Sigmoid colon (tissue), 7 donors: ENCODE results near the gene XRCC6. TPM values are rescaled to one million over a fixed set of nuclear protein-coding genes. Genes with fewer than 3 reads are reported as not detected.
"Not testable (repeated sequence)": the region's sequence is repeated elsewhere in the genome, so short reads cannot be mapped to it uniquely, and the experiment has no call there.

ENCODE experiments used
- DNase-seq: peaks from one replicate; pipeline ENCODE4 v3.0.0-alpha.2; 2019
- H3K27ac ChIP-seq, 4 donors: fragments of 200-600 bp; sonication (generic); one replicate each; pipeline ENCODE4 v1.5.1; 2016 to 2019; ENCODE audit warnings: mild to moderate bottlenecking in 1 of 4
- H3K27me3 ChIP-seq, 3 donors: fragments of 200-600 bp; sonication (generic); one replicate each; pipeline ENCODE4 v1.5.1; 2019; ENCODE audit warnings: mild to moderate bottlenecking in 1 of 3
- H3K36me3 ChIP-seq, 4 donors: fragments of 200-600 bp; sonication (generic); one replicate each; pipeline ENCODE4 v1.5.1; 2016 to 2019
- H3K4me1 ChIP-seq, 4 donors: fragments of 200-600 bp; sonication (generic); one replicate each; pipeline ENCODE4 v1.5.1; 2017 to 2019
- H3K4me3 ChIP-seq, 4 donors: fragments of 200-600 bp; sonication (generic); one replicate each; pipeline ENCODE4 v1.5.1; 2017 to 2019; ENCODE audit warnings: mild to moderate bottlenecking in 2 of 4, moderate library complexity in 1 of 4
- H3K9me3 ChIP-seq, 4 donors: fragments of 200-600 bp in 3 of 4; sonication (generic) in 3 of 4; one replicate each; pipeline versions ENCODE4 v1.5.1 to v1.6.1; 2013 to 2019
- EP300 ChIP-seq, 4 donors: sonication (generic); formaldehyde crosslinking; IDR thresholded peaks; one replicate each; pipeline ENCODE4 v1.6.1; 2017; ENCODE audit warnings: antibody characterized with exemption in 4 of 4
- POLR2A ChIP-seq, 2 donors: fragments of 450-650 bp; IDR thresholded peaks; one replicate each; pipeline ENCODE4 v1.6.1; 2016; ENCODE audit warnings: antibody characterized with exemption in 2 of 2, mild to moderate bottlenecking in 2 of 2, moderate library complexity in 2 of 2
- POLR2AphosphoS5 ChIP-seq, 4 donors: sonication (generic); formaldehyde crosslinking; IDR thresholded peaks; one replicate each; pipeline ENCODE4 v1.6.1; 2017; ENCODE audit warnings: antibody characterized with exemption in 4 of 4
- WGBS, 2 donors: extraction: QIAGEN DNeasy Blood & Tissue Kit; methylation state at CpG; one replicate each; pipeline ENCODE4 v1.1.7; 2013; 5-methylcytosine and 5-hydroxymethylcytosine counted together
- intact Hi-C: fragments of 100-400 bp; cut with DNase I; formaldehyde crosslinking; loops from one replicate; pipeline ENCODE4 v1.15.1; 2023
- polyA plus RNA-seq, 3 donors: library from polyadenylated mRNA; stranded (reverse); fragments of 200-250 nt; gene quantifications; one replicate each; pipeline ENCODE4 v1.2.3, GENCODE V29; 2013
- total RNA-seq, 4 donors: library from RNA; depleted of rRNA; stranded (reverse); fragments of >200 nt; gene quantifications; one replicate each; pipeline ENCODE4 v1.1.0, GENCODE V29; 2016
- TF ChIP-seq, protein P1 (sequence below), 4 experiments: fragments of 450-650 bp in 3 of 4; fragments of 200-600 bp in 1 of 4; IDR thresholded peaks; one replicate each; pipeline ENCODE4 v1.5.1; 2016 to 2019; ENCODE audit warnings: antibody characterized with exemption in 4 of 4, mild to moderate bottlenecking in 3 of 4, moderate library complexity in 2 of 4
- donor health status: healthy with polysubstance abuse.
- donor health status: Bipolar disorder and iron deficiency.
- donor health status: healthy.

Gene XRCC6
- 100 to 1,000 TPM; 143 to 220 (median 202) TPM for total RNA-seq
- polyA plus RNA-seq: 100 to 1,000 TPM; 141 to 203 (median 149) TPM

DNA sequence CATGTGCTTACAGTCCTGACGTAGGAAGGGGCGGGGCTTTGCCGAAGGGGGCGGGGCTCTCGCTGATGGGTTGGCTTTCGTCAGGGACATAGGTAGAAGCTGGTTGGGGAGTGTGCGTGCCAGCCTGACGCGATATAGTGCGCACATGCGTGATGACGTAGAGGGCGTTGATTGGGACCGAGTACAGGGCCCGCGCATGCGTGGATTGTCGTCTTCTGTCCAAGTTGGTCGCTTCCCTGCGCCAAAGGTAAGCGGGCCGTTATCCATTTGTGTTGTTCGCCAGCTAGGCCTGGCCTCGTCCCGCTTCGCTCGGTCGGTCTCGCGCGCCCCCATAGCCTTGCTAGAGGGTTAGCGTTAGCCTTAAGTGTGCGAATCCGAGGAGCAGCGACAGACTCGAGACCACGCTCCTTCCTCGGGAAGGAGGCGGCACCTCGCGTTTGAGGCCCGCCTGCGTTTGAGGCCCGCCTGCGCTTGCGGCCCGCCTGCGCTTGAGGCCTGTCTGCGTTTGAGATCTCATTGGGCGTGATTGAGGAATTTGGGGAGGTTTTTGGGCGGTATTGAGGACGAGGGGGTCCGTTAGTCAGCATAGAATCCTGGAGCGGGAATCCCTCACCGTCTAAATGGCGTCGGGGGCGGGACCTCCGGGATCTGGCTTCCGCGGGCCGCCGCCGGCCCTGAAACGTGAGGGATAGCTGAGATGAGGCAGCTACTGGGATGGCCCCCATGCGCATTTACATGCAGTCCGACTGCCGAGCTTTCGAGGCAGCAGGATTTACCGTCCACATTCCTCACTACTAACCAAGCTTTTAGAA lies at the start of gene XRCC6:
TSS of gene XRCC6 (plus strand) at position 197 of the 812 bp plus-strand sequence. CDS start 710 bp downstream, outside the sequence.
- H3K9me3 ChIP-seq: no peaks in the 10 kb centered on the region
- peak within 1 kb of the TSS; percentile 74 to 95 (median 86) for H3K4me3 ChIP-seq
- DNase-seq: peak; percentile 100
- H3K27ac ChIP-seq: peak within 1 kb of the TSS; percentile 95 to 99 (median 98)
- peaks cover 9 to 43% (median 27%) of the 10 kb centered on the region in 4 donors for H3K36me3 ChIP-seq
- peaks cover 0 to 37% (median 31%) of the 10 kb centered on the region in 4 donors for H3K4me1 ChIP-seq
- intact Hi-C loops: loop anchor here (1.0 to 10.0 kb wide), 3 partner anchors 77 to 767 kb away; partner anchors contain the start of genes POLR3H, ST13, XPNPEP3 and ZC3H7B
- WGBS, 2 donors: 0 to 1% methylated on average over 70 of the region's 70 CpGs
- no peaks in the 10 kb centered on the region for H3K27me3 ChIP-seq
- peak; percentile 89 to 96 for TF ChIP-seq POLR2A (IDR thresholded peaks at IDR 0.05)
- TF ChIP-seq EP300 (IDR thresholded peaks at IDR 0.05): peak in 2 of 4 donors; percentile 59 to 84
- TF ChIP-seq, protein P1, sequence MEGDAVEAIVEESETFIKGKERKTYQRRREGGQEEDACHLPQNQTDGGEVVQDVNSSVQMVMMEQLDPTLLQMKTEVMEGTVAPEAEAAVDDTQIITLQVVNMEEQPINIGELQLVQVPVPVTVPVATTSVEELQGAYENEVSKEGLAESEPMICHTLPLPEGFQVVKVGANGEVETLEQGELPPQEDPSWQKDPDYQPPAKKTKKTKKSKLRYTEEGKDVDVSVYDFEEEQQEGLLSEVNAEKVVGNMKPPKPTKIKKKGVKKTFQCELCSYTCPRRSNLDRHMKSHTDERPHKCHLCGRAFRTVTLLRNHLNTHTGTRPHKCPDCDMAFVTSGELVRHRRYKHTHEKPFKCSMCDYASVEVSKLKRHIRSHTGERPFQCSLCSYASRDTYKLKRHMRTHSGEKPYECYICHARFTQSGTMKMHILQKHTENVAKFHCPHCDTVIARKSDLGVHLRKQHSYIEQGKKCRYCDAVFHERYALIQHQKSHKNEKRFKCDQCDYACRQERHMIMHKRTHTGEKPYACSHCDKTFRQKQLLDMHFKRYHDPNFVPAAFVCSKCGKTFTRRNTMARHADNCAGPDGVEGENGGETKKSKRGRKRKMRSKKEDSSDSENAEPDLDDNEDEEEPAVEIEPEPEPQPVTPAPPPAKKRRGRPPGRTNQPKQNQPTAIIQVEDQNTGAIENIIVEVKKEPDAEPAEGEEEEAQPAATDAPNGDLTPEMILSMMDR (IDR thresholded peaks at IDR 0.05): no peak
- peak; percentile 98 to 100 (median 100) for TF ChIP-seq POLR2AphosphoS5 (IDR thresholded peaks at IDR 0.05)

- Histone ChIP-seq H3K9me3 (no peaks in the 10 kb centered on the region), H3K27me3 (no peaks in the 10 kb centered on the region), H3K27ac (no peak overlapping the region), H3K4me1 (peaks cover 0 to 19% (median 14%) of the 10 kb centered on the region in 4 donors), H3K36me3 (peaks cover 0 to 4% (median 0%) of the 10 kb centered on the region in 4 donors), H3K4me3 (no peak overlapping the region)
- TF ChIP-seq POLR2AphosphoS5 (IDR thresholded peaks at IDR 0.05) (no peak), EP300 (IDR thresholded peaks at IDR 0.05) (no peak), POLR2A (IDR thresholded peaks at IDR 0.05) (no peak)
- TF ChIP-seq, protein P1 (IDR thresholded peaks at IDR 0.05): no peak
- intact Hi-C loops: no loop called here
- DNase-seq: no peak
- 93 to 94% methylated on average over 14 of the region's 14 CpGs for WGBS, 2 donors
These were observed 49.3 kb upstream of the XRCC6 start for GRCh38 chr22:41571786-41572185.

- H3K27ac ChIP-seq, H3K9me3 ChIP-seq, H3K36me3 ChIP-seq, DNase-seq, H3K4me3 ChIP-seq, intact Hi-C loops, H3K27me3 ChIP-seq: not testable (repeated sequence)
- H3K4me1 ChIP-seq: peaks cover 0 to 14% (median 13%) of the 10 kb centered on the region in 4 donors
- WGBS, 2 donors: 94 to 95% methylated on average over 3 of the region's 3 CpGs
These were observed 48.8 kb upstream of the XRCC6 start for GRCh38 chr22:41572305-41572704.

DNA sequence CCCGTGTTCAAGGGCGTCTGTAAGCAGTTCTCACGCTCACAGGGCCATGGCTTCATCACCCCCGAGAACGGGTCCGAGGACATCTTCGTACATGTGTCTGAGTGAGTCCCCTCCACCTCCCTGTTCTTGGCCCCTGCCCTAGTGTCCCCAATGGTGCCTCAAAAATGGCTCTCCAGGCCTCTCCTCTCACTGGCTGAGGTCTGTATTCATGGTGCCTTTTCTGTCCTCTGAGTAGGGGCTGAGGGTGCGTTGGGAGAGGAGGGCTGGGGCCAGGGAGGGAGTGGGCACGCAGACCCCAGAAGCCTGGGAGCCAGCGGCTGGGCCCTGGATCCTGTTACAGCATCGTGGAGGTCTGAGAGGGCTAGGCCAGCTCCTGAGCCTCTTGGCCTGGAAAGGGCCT lies 47.4 kb upstream of the XRCC6 start:
- Histone ChIP-seq H3K9me3 (no peaks in the 10 kb centered on the region), H3K4me3 (no peak overlapping the region), H3K4me1 (peaks cover 0 to 13% (median 12%) of the 10 kb centered on the region in 4 donors), H3K27me3 (no peaks in the 10 kb centered on the region), H3K27ac (no peak overlapping the region), H3K36me3 (peaks cover 0 to 22% (median 10%) of the 10 kb centered on the region in 4 donors)
- 93 to 94% methylated on average over 11 of the region's 11 CpGs for WGBS, 2 donors
- intact Hi-C loops: no loop called here
- TF ChIP-seq EP300 (IDR thresholded peaks at IDR 0.05): no peak
- TF ChIP-seq POLR2AphosphoS5 (IDR thresholded peaks at IDR 0.05): no peak
- TF ChIP-seq POLR2A (IDR thresholded peaks at IDR 0.05): no peak
- TF ChIP-seq, protein P1 (IDR thresholded peaks at IDR 0.05): no peak
- DNase-seq: no peak

GRCh38 chr22:41574847-41575381 lies 46.2 kb upstream of the XRCC6 start:
- no peaks in the 10 kb centered on the region for H3K27me3 ChIP-seq
- H3K4me1 ChIP-seq: peaks cover 0 to 13% (median 12%) of the 10 kb centered on the region in 4 donors
- WGBS, 2 donors: 80 to 83% methylated on average over 26 of the region's 26 CpGs
- peak; percentile 94 for DNase-seq
- H3K4me3 ChIP-seq: no peak overlapping the region
- H3K27ac ChIP-seq: peak overlapping the region; percentile 34 to 79 (median 66)
- intact Hi-C loops: no loop called here
- peaks cover 7 to 34% (median 15%) of the 10 kb centered on the region in 4 donors for H3K36me3 ChIP-seq
- TF ChIP-seq, protein P1 (IDR thresholded peaks at IDR 0.05): no peak
- TF ChIP-seq POLR2AphosphoS5 (IDR thresholded peaks at IDR 0.05) (peak in 3 of 4 donors; percentile 38 to 57 (median 56)), POLR2A (IDR thresholded peaks at IDR 0.05) (no peak), EP300 (IDR thresholded peaks at IDR 0.05) (no peak)
- no peaks in the 10 kb centered on the region for H3K9me3 ChIP-seq
